Fibroblast of skin of left biceps (primary cell): ENCODE results near the gene CFAP43.
"Not testable (repeated sequence)": the region's sequence is repeated elsewhere in the genome, so short reads cannot be mapped to it uniquely, and the experiment has no call there.

Source experiments
- DNase-seq, 2 experiments: peaks; one replicate each; pipeline ENCODE4 v3.0.0-alpha.2; 2013; ENCODE audit warnings: low read depth in 2 of 2

CFAP43 gene

DNA sequence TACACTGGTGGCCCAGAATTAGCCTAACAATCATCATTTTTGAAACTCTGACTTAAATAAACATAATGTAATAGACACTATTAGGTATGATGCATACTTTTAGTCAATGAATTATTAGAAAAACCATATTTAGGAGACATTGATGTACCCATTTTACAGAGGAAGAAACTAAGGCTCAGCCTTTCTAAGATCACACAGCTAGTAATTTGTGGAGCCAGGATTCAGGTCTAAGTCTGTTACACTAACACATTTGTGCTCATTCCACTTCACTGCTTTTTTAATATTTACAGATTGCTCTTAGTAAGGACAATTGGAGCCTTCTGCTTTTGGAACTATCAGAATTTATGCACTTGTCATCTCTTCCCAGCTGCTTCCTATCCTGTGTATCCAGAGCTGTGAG, 8.9 kb downstream of the CFAP43 start:
- DNase-seq, result no peak

DNA sequence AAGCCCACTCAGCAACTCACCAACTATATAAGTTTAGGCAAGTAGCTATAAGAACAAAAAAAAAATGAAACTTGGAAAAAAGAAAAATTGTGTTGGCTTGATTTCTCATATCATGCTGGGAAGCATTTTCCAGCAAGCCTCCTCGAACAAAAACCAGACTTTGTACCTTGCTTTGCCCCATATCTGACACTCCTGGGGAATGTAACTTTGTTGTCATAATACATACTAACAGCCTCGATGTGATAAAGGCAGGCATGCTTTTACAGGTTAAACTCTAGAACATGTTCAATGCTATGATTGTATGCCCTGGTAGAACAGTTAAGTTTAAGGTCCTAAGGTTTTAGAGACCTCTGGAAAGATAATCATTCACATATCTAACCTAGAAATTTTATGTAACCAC, 11.6 kb downstream of the CFAP43 start:
- DNase-seq, result no peak

DNA sequence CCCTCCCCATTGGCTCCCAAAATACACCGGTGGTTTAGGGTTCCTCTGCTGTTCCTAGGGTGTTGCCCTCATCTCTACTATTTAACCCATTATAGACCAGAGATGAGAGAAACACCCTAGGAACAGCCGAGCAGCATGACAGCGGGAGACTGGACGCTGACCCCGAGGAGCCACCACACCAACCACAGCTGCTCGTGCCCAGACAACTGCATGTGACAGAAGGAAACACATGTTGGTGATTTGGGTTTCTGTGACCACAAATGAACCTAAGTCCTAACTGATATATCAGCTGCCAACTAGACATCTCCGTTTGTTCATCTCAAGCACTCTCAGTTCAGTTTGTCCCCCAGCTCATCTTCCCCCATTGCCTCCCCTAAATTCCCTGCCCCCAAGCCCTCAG, 13.4 kb downstream of the CFAP43 start:
- DNase-seq, result no peak

- no peak for DNase-seq
Measured at GRCh38 chr10:104216631-104217030, 15.5 kb downstream of the CFAP43 start.

DNA sequence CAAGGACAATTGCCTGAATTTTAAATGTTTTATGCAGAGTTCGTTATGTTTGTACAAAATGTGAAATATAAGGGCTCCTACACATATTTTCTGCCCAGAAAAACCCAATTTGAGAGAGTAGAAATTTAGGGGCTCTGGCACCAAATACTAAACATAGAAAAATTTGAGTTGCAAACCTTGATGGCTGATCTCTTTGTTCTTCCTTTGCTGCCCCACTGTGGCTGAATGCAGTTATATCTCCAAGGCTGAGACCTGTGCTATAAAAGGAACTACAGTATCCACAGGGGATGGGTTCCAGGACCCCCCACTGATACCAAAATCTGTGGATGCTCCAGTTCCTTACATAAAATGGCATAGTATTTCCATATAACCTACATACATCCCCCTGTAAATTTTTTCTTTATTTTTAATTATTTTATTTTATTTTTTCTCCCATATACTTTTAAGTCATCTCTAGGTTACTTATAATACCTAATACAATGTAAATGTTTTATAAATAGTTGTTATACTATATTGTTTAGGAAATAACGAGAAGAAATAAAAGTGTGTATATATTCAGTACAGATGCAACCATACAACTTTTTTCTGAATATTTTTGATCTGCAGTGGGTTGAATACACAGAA, 22.5 kb downstream of the CFAP43 start:
- peak in 1 of 2 experiments; percentile 8 for DNase-seq

- DNase-seq, result no peak
Measured at GRCh38 chr10:104208730-104209129, 23.4 kb downstream of the CFAP43 start.

DNA sequence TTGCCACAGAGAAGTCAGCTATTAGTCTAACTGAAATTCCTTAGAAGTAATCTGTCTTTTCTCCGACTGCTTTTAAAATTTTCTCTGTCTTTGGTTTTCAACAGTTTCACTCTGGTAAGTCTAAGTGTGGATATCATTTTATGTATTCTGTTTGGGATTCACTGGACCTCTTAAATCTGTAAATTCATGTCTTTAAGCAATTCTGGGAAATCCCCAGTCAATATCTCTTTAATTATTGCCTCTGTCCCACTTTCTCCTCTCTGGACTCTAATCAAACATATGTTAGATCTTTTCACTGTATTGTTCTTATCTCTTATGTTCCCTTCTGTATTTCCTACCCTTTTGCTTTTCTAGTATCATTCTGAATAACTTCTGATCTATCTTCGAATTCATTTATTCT, 29.9 kb downstream of the CFAP43 start:
- no peak for DNase-seq

DNA sequence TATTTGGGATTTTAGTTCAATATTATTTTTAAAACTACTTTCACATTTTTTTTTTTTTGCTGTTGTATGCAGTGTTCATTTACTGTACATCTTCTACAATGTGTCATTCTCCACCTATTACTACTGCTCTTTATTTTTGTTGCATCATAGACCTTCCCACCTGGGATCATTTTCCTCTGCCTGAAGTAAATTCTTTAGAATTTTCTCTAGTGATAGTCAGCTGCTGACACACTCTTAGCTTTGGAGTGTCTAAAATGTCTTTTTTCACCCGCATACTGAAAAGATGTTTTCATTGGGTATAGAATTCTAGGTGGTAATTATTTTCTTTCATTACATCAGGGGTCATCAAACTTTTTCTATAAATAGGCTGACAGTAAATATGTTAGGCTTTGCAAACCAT, 30.5 kb downstream of the CFAP43 start:
- no peak for DNase-seq

DNA sequence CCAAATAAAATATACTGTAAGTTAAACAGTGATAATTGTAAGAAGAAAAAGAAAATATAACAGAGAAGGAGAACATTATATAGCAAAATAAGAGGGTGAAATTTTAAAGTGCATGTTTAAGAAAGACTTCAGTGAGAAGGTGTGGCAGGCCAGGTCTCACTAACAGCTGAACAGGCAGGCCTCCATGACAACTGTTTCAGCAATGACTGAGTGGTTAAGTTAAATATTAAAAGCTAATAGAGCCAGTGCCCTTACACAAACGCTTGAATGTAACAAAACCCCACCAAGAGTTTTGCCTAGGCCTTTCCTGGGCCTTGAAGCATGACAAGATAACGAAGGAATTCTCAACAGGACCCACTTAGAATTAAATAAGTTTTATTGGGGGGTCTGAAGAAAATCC, 32.6 kb downstream of the CFAP43 start:
- DNase-seq, result no peak

DNA sequence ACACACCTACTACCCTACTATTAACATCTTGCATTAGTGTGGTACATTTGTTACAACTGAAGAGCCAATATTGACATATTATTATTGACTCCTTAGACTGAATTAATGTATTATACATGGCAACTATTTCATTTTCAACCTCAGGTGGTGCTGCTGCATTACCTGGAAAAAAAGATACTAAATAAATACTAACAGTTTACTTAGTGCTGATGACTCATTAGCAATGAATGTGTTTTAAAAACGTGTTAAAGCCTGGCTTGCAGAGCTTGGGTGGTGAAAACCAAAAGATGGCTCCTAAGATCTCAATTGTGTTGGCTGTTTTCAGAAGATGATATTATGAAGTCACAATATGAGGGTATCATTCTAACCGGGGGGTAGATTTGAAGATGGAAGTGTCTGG, 34.8 kb downstream of the CFAP43 start:
- DNase-seq, result no peak

GRCh38 chr10:104195706-104196105, 36.5 kb downstream of the CFAP43 start:
- DNase-seq, result no peak

- DNase-seq, result no peak
Measured at GRCh38 chr10:104193787-104194186, 38.4 kb downstream of the CFAP43 start.

- DNase-seq, result no peak
Measured at GRCh38 chr10:104190695-104191094, 41.5 kb downstream of the CFAP43 start.

GRCh38 chr10:104183682-104184081, 48.5 kb downstream of the CFAP43 start:
- DNase-seq, result no peak

GRCh38 chr10:104174136-104174535, 58.0 kb downstream of the CFAP43 start:
- DNase-seq, result not testable (repeated sequence)

- no peak for DNase-seq
Measured at GRCh38 chr10:104170610-104171254, 61.4 kb downstream of the CFAP43 start.

DNA sequence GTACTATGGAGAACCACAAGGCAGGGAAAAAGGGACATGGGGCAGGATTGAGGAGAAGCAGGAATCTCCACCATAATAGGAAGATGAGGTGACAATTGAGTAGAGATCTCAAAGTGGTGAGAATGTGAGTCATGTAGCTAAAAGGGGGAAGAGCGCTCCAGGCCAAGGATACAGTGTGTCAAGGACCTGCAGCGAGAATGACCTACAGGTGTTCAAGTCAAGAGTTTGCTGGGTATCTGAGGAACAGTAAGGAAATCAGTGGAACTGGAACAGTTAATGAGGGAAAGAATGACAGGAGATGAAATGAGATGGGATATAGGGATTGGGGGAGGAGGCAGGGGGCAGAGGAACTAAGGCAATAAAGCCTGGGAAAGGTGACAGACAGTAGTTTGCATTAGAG, 76.6 kb downstream of the CFAP43 start:
- no peak for DNase-seq

DNA sequence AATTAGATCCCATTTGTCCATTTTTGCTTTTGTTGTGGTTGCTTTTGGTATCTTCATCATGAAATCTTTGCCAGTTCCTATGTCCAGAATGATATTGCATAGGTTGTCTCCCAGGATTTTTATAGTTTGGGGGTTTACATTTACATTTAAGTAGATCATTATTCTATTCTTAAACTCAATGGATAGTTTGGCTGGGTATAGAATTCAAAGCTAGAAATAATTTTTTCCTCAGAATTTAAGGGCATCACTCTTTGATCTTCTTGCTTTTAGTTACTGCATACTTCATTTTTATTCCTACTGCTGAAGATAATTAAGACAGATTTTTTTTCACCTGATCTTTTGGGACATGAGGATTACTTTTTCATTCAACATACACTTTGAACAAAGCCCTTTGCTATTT, 80.4 kb downstream of the CFAP43 start:
- DNase-seq, result no peak

DNA sequence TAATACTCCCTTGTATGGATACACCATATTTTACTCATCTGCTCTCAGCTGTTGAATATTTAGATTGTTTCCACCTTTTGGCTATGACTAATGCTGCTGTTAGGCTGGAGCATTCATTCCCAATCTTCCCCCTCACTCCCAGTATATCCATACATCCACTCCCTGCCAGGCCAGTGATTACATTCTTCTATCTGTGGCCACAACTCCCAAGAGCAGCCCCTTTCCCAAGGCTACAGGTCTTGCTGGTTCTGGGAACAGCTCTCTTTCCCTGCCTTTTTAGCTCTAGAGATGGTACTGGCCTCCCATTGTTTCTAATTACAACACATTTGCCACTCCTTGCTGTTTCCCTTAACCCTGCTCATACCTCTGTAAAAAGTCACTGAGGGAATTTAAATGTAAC, 82.0 kb downstream of the CFAP43 start:
- DNase-seq, result peak; percentile 20 to 33

- DNase-seq, result no peak
Measured at GRCh38 chr10:104146882-104147281, 85.3 kb downstream of the CFAP43 start.

DNA sequence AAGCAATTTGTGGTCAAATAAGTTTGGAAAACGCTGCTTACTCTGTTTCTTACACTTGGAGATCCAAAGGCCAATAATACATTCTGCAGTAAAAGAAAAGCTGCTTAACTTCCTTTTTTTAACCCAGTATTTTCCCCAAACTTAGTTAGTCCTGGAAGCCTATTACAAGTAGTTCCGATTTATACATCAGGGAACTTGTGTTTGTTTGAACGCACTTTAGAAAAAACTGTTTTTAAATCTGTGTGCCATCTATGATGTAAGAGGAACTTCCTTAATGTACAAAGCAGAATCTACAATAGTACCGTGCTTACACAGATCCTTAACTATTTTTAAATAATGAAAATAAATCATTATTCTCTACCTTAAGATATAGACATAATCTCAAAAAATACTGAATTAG, 87.2 kb downstream of the CFAP43 start:
- no peak for DNase-seq

- DNase-seq, result no peak
Measured at GRCh38 chr10:104143829-104144228, 88.3 kb downstream of the CFAP43 start.

GRCh38 chr10:104142081-104142480, 90.1 kb downstream of the CFAP43 start:
- no peak for DNase-seq

DNA sequence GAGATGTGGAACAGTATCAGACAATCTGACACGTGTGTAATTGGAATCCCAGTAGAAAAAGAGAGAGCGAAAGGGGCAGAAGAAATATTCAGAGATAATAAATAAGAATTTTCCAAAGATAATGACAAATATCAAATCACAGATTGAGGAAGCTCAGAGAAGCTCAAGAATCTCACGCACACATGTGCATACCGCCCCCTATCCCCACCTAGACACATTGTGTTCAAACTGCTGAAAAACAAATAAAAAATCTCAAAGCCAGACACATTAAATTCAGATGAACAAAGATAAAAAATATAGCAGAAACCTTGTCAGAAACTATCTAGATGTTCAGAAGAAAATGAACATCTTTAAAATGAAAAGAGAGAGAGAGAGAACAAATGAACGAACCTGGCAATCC, 92.9 kb downstream of the CFAP43 start:
- DNase-seq, result no peak
